ENCODE measurements around the gene EPHB1.
"Not testable (repeated sequence)": the region's sequence is repeated elsewhere in the genome, so short reads cannot be mapped to it uniquely, and the experiment has no call there.

The EPHB1 gene

GRCh38 chr3:135034891-135035440, 239.9 kb downstream of the EPHB1 start:
- H3K36me3 ChIP-seq (ENCODE audit: insufficient read depth, insufficient read length, low read length) = no peaks in the 10 kb centered on the region
- H3K9ac ChIP-seq (ENCODE audit: insufficient read length, low read depth) = no peak overlapping the region
- H3K4me3 ChIP-seq (ENCODE audit: insufficient read length, low read depth) = no peak overlapping the region
- TF ChIP-seq SUZ12 (IDR thresholded peaks at IDR 0.05; ENCODE audit: extremely low read depth, insufficient read depth, insufficient read length) (no peak), YY1 (IDR thresholded peaks at IDR 0.05; ENCODE audit: insufficient read depth, insufficient read length) (no peak), ZNF274 (IDR thresholded peaks at IDR 0.05; ENCODE audit: low read depth, low read length) (no peak)
- DNase-seq (ENCODE audit: low read depth, low spot score) = no peak
- H3K27me3 ChIP-seq (ENCODE audit: insufficient read depth, insufficient read length) = no peaks in the 10 kb centered on the region
- H3K4me1 ChIP-seq (ENCODE audit: insufficient read depth, insufficient read length) = peaks cover 3% of the 10 kb centered on the region
- no peaks in the 10 kb centered on the region for H3K9me3 ChIP-seq (ENCODE audit: insufficient read depth, low read length)

- no peaks in the 10 kb centered on the region for H3K9me3 ChIP-seq (ENCODE audit: insufficient read depth, low read length)
- H3K27me3 ChIP-seq (ENCODE audit: insufficient read depth, insufficient read length) = no peaks in the 10 kb centered on the region
- no peak overlapping the region for H3K4me3 ChIP-seq (ENCODE audit: insufficient read length, low read depth)
- no peak for DNase-seq (ENCODE audit: low read depth, low spot score)
- H3K9ac ChIP-seq (ENCODE audit: insufficient read length, low read depth) = no peak overlapping the region
- no peak for TF ChIP-seq SUZ12 (IDR thresholded peaks at IDR 0.05; ENCODE audit: extremely low read depth, insufficient read depth, insufficient read length)
- TF ChIP-seq YY1 (IDR thresholded peaks at IDR 0.05; ENCODE audit: insufficient read depth, insufficient read length) = no peak
- no peaks in the 10 kb centered on the region for H3K36me3 ChIP-seq (ENCODE audit: insufficient read depth, insufficient read length, low read length)
- peaks cover 3% of the 10 kb centered on the region for H3K4me1 ChIP-seq (ENCODE audit: insufficient read depth, insufficient read length)
Measured at GRCh38 chr3:135038186-135038585, 243.1 kb downstream of the EPHB1 start.

DNA sequence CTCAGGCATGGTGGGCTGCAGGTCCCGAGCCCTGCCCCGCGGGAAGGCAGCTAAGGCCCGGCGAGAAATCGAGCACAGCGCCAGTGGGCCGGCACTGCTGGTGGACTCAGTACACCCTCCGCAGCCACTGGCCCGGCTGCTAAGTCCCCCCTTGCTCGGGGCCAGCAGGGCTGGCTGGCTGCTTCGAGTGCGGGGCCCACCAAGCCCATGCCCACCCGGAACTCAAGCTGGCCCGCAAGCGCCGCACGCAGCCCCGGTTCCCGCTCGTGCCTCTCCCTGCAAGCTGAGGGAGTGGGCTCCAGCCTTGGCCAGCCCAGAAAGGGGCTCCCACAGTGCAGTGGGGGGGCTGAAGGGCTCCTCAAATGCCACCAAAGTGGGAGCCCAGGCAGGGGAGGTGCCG, 244.5 kb downstream of the EPHB1 start:
- not testable (repeated sequence) for H3K9ac ChIP-seq (ENCODE audit: insufficient read length, low read depth); H3K27me3 ChIP-seq (ENCODE audit: insufficient read depth, insufficient read length); H3K4me1 ChIP-seq (ENCODE audit: insufficient read depth, insufficient read length); H3K9me3 ChIP-seq (ENCODE audit: insufficient read depth, low read length); H3K36me3 ChIP-seq (ENCODE audit: insufficient read depth, insufficient read length, low read length); DNase-seq (ENCODE audit: low read depth, low spot score); H3K4me3 ChIP-seq (ENCODE audit: insufficient read length, low read depth)

- Histone ChIP-seq H3K4me1 (ENCODE audit: insufficient read depth, insufficient read length) (no peaks in the 10 kb centered on the region), H3K27me3 (ENCODE audit: insufficient read depth, insufficient read length) (no peaks in the 10 kb centered on the region), H3K4me3 (ENCODE audit: insufficient read length, low read depth) (no peak overlapping the region), H3K36me3 (ENCODE audit: insufficient read depth, insufficient read length, low read length) (no peaks in the 10 kb centered on the region), H3K9ac (ENCODE audit: insufficient read length, low read depth) (no peak overlapping the region), H3K9me3 (ENCODE audit: insufficient read depth, low read length) (no peaks in the 10 kb centered on the region)
- no peak for DNase-seq (ENCODE audit: low read depth, low spot score)
- TF ChIP-seq SUZ12 (IDR thresholded peaks at IDR 0.05; ENCODE audit: extremely low read depth, insufficient read depth, insufficient read length) (no peak), ZNF274 (IDR thresholded peaks at IDR 0.05; ENCODE audit: low read depth, low read length) (no peak), YY1 (IDR thresholded peaks at IDR 0.05; ENCODE audit: insufficient read depth, insufficient read length) (no peak)
Measured at GRCh38 chr3:135040321-135041240, 245.5 kb downstream of the EPHB1 start.

- DNase-seq (ENCODE audit: low read depth, low spot score) = no peak
- Histone ChIP-seq H3K36me3 (ENCODE audit: insufficient read depth, insufficient read length, low read length) (no peaks in the 10 kb centered on the region), H3K4me1 (ENCODE audit: insufficient read depth, insufficient read length) (no peaks in the 10 kb centered on the region), H3K4me3 (ENCODE audit: insufficient read length, low read depth) (no peak overlapping the region), H3K9me3 (ENCODE audit: insufficient read depth, low read length) (no peaks in the 10 kb centered on the region), H3K9ac (ENCODE audit: insufficient read length, low read depth) (no peak overlapping the region), H3K27me3 (ENCODE audit: insufficient read depth, insufficient read length) (no peaks in the 10 kb centered on the region)
- TF ChIP-seq ZNF274 (IDR thresholded peaks at IDR 0.05; ENCODE audit: low read depth, low read length) (no peak), YY1 (IDR thresholded peaks at IDR 0.05; ENCODE audit: insufficient read depth, insufficient read length) (no peak), SUZ12 (IDR thresholded peaks at IDR 0.05; ENCODE audit: extremely low read depth, insufficient read depth, insufficient read length) (no peak)
Measured at GRCh38 chr3:135041601-135042000, 246.5 kb downstream of the EPHB1 start.

- Histone ChIP-seq H3K4me3 (ENCODE audit: insufficient read length, low read depth) (no peak overlapping the region), H3K9ac (ENCODE audit: insufficient read length, low read depth) (no peak overlapping the region), H3K9me3 (ENCODE audit: insufficient read depth, low read length) (0 out of 2 replicates have a peak, but pooled peaks cover 5% of the 10 kb centered on the region), H3K36me3 (ENCODE audit: insufficient read depth, insufficient read length, low read length) (no peaks in the 10 kb centered on the region), H3K4me1 (ENCODE audit: insufficient read depth, insufficient read length) (no peaks in the 10 kb centered on the region), H3K27me3 (ENCODE audit: insufficient read depth, insufficient read length) (no peaks in the 10 kb centered on the region)
- DNase-seq (ENCODE audit: low read depth, low spot score) = no peak
- no peak for TF ChIP-seq YY1 (IDR thresholded peaks at IDR 0.05; ENCODE audit: insufficient read depth, insufficient read length)
- no peak for TF ChIP-seq SUZ12 (IDR thresholded peaks at IDR 0.05; ENCODE audit: extremely low read depth, insufficient read depth, insufficient read length)
- no peak for TF ChIP-seq ZNF274 (IDR thresholded peaks at IDR 0.05; ENCODE audit: low read depth, low read length)
Measured at GRCh38 chr3:135047061-135047460, 252.0 kb downstream of the EPHB1 start.

DNA sequence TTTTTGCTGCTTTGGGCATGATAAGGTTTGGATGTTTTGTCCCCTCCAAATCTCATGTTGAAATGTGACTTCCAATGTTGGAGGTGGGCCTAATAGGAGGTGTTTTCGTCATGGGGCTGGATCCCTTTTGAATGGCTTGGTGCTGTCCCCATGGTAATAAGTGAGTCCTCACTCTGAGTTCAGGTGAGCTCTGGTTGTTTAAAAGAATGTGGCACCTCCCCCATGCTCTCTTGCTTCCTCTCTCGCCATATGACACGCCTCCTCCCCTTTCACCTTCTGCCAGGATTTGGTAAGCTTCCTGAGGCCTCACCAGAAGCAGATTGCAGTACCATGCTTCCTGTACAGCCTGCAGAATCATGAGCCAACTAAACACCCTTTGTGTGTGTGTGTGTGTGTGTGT, 255.5 kb downstream of the EPHB1 start:
- Histone ChIP-seq H3K9ac (ENCODE audit: insufficient read length, low read depth) (no peak overlapping the region), H3K4me3 (ENCODE audit: insufficient read length, low read depth) (no peak overlapping the region), H3K4me1 (ENCODE audit: insufficient read depth, insufficient read length) (no peaks in the 10 kb centered on the region), H3K36me3 (ENCODE audit: insufficient read depth, insufficient read length, low read length) (no peaks in the 10 kb centered on the region), H3K9me3 (ENCODE audit: insufficient read depth, low read length) (0 out of 2 replicates have a peak, but pooled peaks cover 5% of the 10 kb centered on the region), H3K27me3 (ENCODE audit: insufficient read depth, insufficient read length) (no peaks in the 10 kb centered on the region)
- no peak for DNase-seq (ENCODE audit: low read depth, low spot score)
- TF ChIP-seq ZNF274 (IDR thresholded peaks at IDR 0.05; ENCODE audit: low read depth, low read length) (no peak), YY1 (IDR thresholded peaks at IDR 0.05; ENCODE audit: insufficient read depth, insufficient read length) (no peak), SUZ12 (IDR thresholded peaks at IDR 0.05; ENCODE audit: extremely low read depth, insufficient read depth, insufficient read length) (no peak)

Measured in NT2/D1 (cell line).